Measurements from ENCODE around the gene MAP3K12. TPM values are rescaled to one million over a fixed set of nuclear protein-coding genes. Genes with fewer than 3 reads are reported as not detected.
"Not testable (repeated sequence)": the region's sequence is repeated elsewhere in the genome, so short reads cannot be mapped to it uniquely, and the experiment has no call there.

The MAP3K12 gene
- total and polyA plus RNA-seq, 5 donors: 7.7 to 9.6 (median 9.2) TPM

- under 1% methylated on average over 66 of the region's 82 CpGs for WGBS
- no peaks in the 10 kb centered on the region for H3K9me3 ChIP-seq (ENCODE audit: control insufficient read depth, low read length)
- peak overlapping the region; percentile 75 for H3K4me3 ChIP-seq (ENCODE audit: low read length)
- H3K4me1 ChIP-seq (ENCODE audit: control insufficient read depth, insufficient read depth, low read length): peaks cover 2% of the 10 kb centered on the region
- no peaks in the 10 kb centered on the region for H3K27me3 ChIP-seq (ENCODE audit: control insufficient read depth, insufficient read depth)
- intact Hi-C loops (cut with DNase I): loop anchor here in 1 of 4 donors (10.0 kb wide), 1 partner anchor 52 kb away; the partner anchor contains the start of genes NPFF and TARBP2
- ATAC-seq: peak; percentile 85 to 87
- peak overlapping the region; percentile 99 for H3K27ac ChIP-seq (ENCODE audit: low read length)
- peak; percentile 91 to 96 (median 96) for DNase-seq
These were observed 46.8 kb downstream of the MAP3K12 start for GRCh38 chr12:53452159-53453077.

- H3K4me3 ChIP-seq (ENCODE audit: low read length): peak within 1 kb of the TSS; percentile 75
- H3K4me1 ChIP-seq (ENCODE audit: control insufficient read depth, insufficient read depth, low read length): peaks cover 2% of the 10 kb centered on the region
- intact Hi-C loops (cut with DNase I): loop anchor here in 1 of 4 donors (10.0 kb wide), 1 partner anchor 53 kb away; the partner anchor contains the start of genes NPFF and TARBP2
- under 1% methylated on average over 32 of the region's 32 CpGs for WGBS
- no peaks in the 10 kb centered on the region for H3K27me3 ChIP-seq (ENCODE audit: control insufficient read depth, insufficient read depth)
- no peaks in the 10 kb centered on the region for H3K9me3 ChIP-seq (ENCODE audit: control insufficient read depth, low read length)
- H3K27ac ChIP-seq (ENCODE audit: low read length): peak within 1 kb of the TSS; percentile 99
- DNase-seq (peak; percentile 98 to 99 (median 99)), ATAC-seq (peak; percentile 97 to 98)
These were observed 47.5 kb downstream of the MAP3K12 start, which contains the start of gene PCBP2 for GRCh38 chr12:53451661-53452158. PCBP2 (plus strand) TSS chr12:53452102; CDS start chr12:53454801, 2,699 bp downstream.

GRCh38 chr12:53450936-53451335 lies 48.3 kb downstream of the MAP3K12 start:
- Histone ChIP-seq H3K9me3 (ENCODE audit: control insufficient read depth, low read length) (no peaks in the 10 kb centered on the region), H3K4me3 (ENCODE audit: low read length) (no peak overlapping the region), H3K27me3 (ENCODE audit: control insufficient read depth, insufficient read depth) (no peaks in the 10 kb centered on the region), H3K4me1 (ENCODE audit: control insufficient read depth, insufficient read depth, low read length) (peaks cover 2% of the 10 kb centered on the region), H3K27ac (ENCODE audit: low read length) (no peak overlapping the region)
- ATAC-seq (no peak), DNase-seq (no peak)
- 91% methylated on average over 7 of the region's 7 CpGs for WGBS
- intact Hi-C loops (cut with DNase I): loop anchor here in 1 of 4 donors (10.0 kb wide), 1 partner anchor 54 kb away; the partner anchor contains the start of genes NPFF and TARBP2

- WGBS: 87% methylated on average over 11 of the region's 11 CpGs
- H3K27ac ChIP-seq (ENCODE audit: low read length); H3K4me3 ChIP-seq (ENCODE audit: low read length); DNase-seq; H3K9me3 ChIP-seq (ENCODE audit: control insufficient read depth, low read length); intact Hi-C loops (cut with DNase I); H3K27me3 ChIP-seq (ENCODE audit: control insufficient read depth, insufficient read depth); ATAC-seq; H3K4me1 ChIP-seq (ENCODE audit: control insufficient read depth, insufficient read depth, low read length): not testable (repeated sequence)
These were observed 54.5 kb downstream of the MAP3K12 start for GRCh38 chr12:53444593-53445325.

GRCh38 chr12:53443955-53444354 lies 55.3 kb downstream of the MAP3K12 start:
- Histone ChIP-seq H3K27ac (ENCODE audit: low read length) (no peak overlapping the region), H3K4me3 (ENCODE audit: low read length) (no peak overlapping the region), H3K9me3 (ENCODE audit: control insufficient read depth, low read length) (no peaks in the 10 kb centered on the region), H3K27me3 (ENCODE audit: control insufficient read depth, insufficient read depth) (no peaks in the 10 kb centered on the region), H3K4me1 (ENCODE audit: control insufficient read depth, insufficient read depth, low read length) (peaks cover 4% of the 10 kb centered on the region)
- no peak for ATAC-seq
- DNase-seq: no peak
- 95% methylated on average over 4 of the region's 4 CpGs for WGBS
- intact Hi-C loops (cut with DNase I): no loop called here

- intact Hi-C loops (cut with DNase I): no loop called here
- H3K9me3 ChIP-seq (ENCODE audit: control insufficient read depth, low read length): no peaks in the 10 kb centered on the region
- H3K4me3 ChIP-seq (ENCODE audit: low read length): peak within 1 kb of the TSS; percentile 97
- WGBS: under 1% methylated on average over 31 of the region's 31 CpGs
- ATAC-seq (peak; percentile 99), DNase-seq (peak; percentile 98 to 100 (median 99))
- no peaks in the 10 kb centered on the region for H3K27me3 ChIP-seq (ENCODE audit: control insufficient read depth, insufficient read depth)
- peak within 1 kb of the TSS; percentile 96 for H3K27ac ChIP-seq (ENCODE audit: low read length)
- peaks cover 4% of the 10 kb centered on the region for H3K4me1 ChIP-seq (ENCODE audit: control insufficient read depth, insufficient read depth, low read length)
These were observed 58.0 kb downstream of the MAP3K12 start, which contains the start of gene PRR13 for GRCh38 chr12:53441040-53441833. PRR13 (plus strand) TSS chr12:53441734; CDS start chr12:53442715, 981 bp downstream.

GRCh38 chr12:53439582-53439981 lies 59.7 kb downstream of the MAP3K12 start:
- ATAC-seq; DNase-seq; H3K27me3 ChIP-seq (ENCODE audit: control insufficient read depth, insufficient read depth); H3K9me3 ChIP-seq (ENCODE audit: control insufficient read depth, low read length); H3K27ac ChIP-seq (ENCODE audit: low read length); H3K4me1 ChIP-seq (ENCODE audit: control insufficient read depth, insufficient read depth, low read length); intact Hi-C loops (cut with DNase I); H3K4me3 ChIP-seq (ENCODE audit: low read length): not testable (repeated sequence)

- H3K9me3 ChIP-seq (ENCODE audit: control insufficient read depth, low read length); H3K4me3 ChIP-seq (ENCODE audit: low read length); ATAC-seq; H3K4me1 ChIP-seq (ENCODE audit: control insufficient read depth, insufficient read depth, low read length); H3K27me3 ChIP-seq (ENCODE audit: control insufficient read depth, insufficient read depth); intact Hi-C loops (cut with DNase I); H3K27ac ChIP-seq (ENCODE audit: low read length); DNase-seq: not testable (repeated sequence)
- 94% methylated on average over 9 of the region's 9 CpGs for WGBS
These were observed 63.9 kb downstream of the MAP3K12 start for GRCh38 chr12:53435326-53435725.

- ATAC-seq: no peak
- no peaks in the 10 kb centered on the region for H3K4me1 ChIP-seq (ENCODE audit: control insufficient read depth, insufficient read depth, low read length)
- WGBS: 78% methylated on average over 7 of the region's 7 CpGs
- H3K27me3 ChIP-seq (ENCODE audit: control insufficient read depth, insufficient read depth): no peaks in the 10 kb centered on the region
- intact Hi-C loops (cut with DNase I): no loop called here
- DNase-seq: no peak
- no peak overlapping the region for H3K4me3 ChIP-seq (ENCODE audit: low read length)
- H3K9me3 ChIP-seq (ENCODE audit: control insufficient read depth, low read length): peaks cover 2% of the 10 kb centered on the region
- H3K27ac ChIP-seq (ENCODE audit: low read length): no peak overlapping the region
These were observed 68.1 kb downstream of the MAP3K12 start for GRCh38 chr12:53431187-53431586.

- ATAC-seq (no peak), DNase-seq (no peak)
- intact Hi-C loops (cut with DNase I): no loop called here
- Histone ChIP-seq H3K27ac (ENCODE audit: low read length) (no peak overlapping the region), H3K9me3 (ENCODE audit: control insufficient read depth, low read length) (peaks cover 2% of the 10 kb centered on the region), H3K4me1 (ENCODE audit: control insufficient read depth, insufficient read depth, low read length) (no peaks in the 10 kb centered on the region), H3K4me3 (ENCODE audit: low read length) (no peak overlapping the region), H3K27me3 (ENCODE audit: control insufficient read depth, insufficient read depth) (no peaks in the 10 kb centered on the region)
- 79% methylated on average over 5 of the region's 5 CpGs for WGBS
These were observed 69.1 kb downstream of the MAP3K12 start for GRCh38 chr12:53430116-53430515.

All from right cardiac atrium (tissue), 5 donors.